Posterior cingulate gyrus (tissue), 11 donors: ENCODE data around the gene PIK3C3.
"Not testable (repeated sequence)": the region's sequence is repeated elsewhere in the genome, so short reads cannot be mapped to it uniquely, and the experiment has no call there.

Experiments used
- DNase-seq, 10 donors: peaks; one replicate each; pipeline versions ENCODE4 v3.0.0 to v3.0.0-alpha.2; 2020 to 2021; ENCODE audit warnings: mixed read lengths in 3 of 10
- intact Hi-C: fragments of 100-400 bp; cut with DNase I; formaldehyde crosslinking; loops from one replicate; pipeline ENCODE4 v1.15.1; 2023

PIK3C3 gene

GRCh38 chr18:42112147-42112546 is 157.1 kb downstream of the PIK3C3 start:
- intact Hi-C loops: loop anchor here (5.0 to 10.0 kb wide), 3 partner anchors 1160 to 1455 kb away; no protein-coding TSS in a partner anchor
- DNase-seq: not testable (repeated sequence)

DNA sequence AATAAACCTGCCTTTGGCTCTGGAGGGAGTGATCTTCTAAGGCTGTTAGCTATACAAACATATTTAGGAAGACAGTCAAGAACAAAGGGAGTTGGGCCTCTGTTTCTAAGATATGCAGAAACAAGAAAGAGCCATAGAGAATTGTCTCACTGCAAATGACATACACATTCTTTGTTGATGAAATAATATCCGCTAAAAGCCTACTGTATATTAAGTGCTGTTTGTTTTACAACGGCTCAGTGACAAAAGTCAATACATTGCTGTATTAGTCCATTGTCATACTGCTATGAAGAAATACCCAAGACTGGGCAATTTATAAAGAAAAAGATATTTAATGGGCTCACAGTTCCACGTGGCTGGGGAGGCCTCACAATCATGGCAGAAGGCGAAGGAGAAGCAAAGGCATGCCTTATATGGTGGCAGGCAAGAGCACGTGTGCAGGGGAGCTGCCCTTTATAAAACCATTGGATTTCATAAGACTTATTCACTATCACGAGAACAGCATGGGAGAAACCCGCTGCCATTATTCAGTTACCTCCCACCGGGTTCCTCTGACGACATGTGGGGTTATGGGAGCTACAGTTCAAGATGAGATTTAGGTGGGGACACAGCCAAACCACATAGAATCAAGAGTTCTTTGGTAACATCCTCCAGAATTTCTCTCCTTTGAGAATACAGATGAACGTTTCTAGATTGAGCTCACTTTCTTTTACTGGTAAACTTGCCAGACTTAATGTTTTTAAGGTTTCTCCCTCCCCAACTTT is 157.8 kb downstream of the PIK3C3 start:
- intact Hi-C loops: loop anchor here (5.0 to 10.0 kb wide), 3 partner anchors 1159 to 1454 kb away; no protein-coding TSS in a partner anchor
- no peak for DNase-seq

DNA sequence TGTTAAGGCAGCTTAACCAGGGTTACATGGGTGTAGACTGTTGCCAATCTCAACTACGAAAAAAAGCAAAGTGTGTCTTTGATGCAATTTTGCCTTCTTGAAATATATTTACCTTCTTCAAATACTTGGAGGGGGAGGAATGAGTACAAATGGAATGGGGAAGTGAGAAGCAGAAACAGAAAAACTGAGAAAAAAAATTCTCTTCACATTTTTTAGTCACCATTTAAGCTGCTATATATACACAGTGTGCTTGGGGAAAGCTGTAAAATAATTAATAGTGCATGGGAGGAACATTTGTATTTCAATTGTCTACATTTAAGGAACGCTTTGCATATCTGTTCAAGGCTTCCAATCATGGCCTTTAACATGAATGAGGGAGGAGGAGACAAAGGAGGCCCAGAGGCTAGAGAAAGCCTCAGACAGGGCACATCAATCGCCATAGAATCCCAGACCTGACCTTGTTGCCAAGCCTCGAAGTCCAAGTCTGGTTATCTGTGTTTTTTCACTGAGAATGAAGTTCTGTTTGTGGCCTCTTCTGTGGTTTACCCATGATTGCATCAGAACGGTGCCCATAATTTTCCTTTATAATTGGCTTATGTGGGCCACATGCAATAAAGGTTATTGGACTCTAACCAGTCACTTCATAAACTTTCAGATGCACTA is 158.6 kb downstream of the PIK3C3 start:
- DNase-seq: no peak
- intact Hi-C loops: loop anchor here (1.0 to 10.0 kb wide), 5 partner anchors 60 to 1454 kb away; no protein-coding TSS in a partner anchor

- intact Hi-C loops: loop anchor here (1.0 to 10.0 kb wide), 5 partner anchors 61 to 1453 kb away; no protein-coding TSS in a partner anchor
- peak; percentile 20 to 91 (median 68) for DNase-seq
Observed at GRCh38 chr18:42114310-42114943, 159.4 kb downstream of the PIK3C3 start.

GRCh38 chr18:42126586-42126985 is 171.6 kb downstream of the PIK3C3 start:
- DNase-seq: no peak
- intact Hi-C loops: no loop called here

DNA sequence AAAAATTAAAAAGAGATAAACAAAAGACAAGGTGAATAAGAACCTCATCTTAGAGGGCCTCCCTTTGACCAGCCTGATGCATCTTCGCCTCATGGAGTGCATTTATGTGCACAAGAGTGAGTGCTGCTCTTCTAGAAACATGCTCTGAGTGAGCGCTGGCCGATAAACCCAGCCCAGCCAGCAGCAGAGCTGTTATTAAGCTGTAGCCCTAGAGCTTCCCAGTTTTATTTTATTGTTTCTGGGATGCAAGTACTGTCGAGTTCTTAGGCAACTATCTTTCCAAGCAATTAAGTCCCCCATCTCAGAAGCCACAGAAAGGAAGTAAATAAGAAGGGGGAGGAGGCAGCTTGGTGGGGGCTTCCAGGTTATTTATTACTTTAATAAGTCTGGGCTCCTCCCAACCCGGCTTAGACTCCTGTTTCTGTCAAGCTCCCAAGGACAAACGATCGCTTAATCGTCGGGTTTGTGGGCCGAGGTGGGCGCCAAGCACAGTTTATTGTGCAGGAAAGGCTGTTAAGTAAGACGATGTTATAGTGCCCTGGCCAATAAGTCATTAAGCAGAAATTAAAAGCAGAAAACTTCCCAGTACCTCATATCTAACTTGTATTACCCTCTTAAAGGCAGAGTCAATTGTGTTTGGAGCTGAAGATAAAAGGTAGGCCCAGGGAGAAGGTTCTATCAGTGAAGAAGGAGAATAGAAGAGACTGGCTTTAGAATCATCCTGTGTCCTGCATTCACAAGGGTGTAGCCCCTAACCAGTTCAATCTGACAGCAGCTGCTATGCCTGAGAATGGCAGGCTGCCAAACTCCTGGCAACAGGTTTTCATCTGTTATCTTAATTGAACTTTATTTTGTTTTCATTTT is 176.3 kb downstream of the PIK3C3 start:
- DNase-seq: no peak
- intact Hi-C loops: no loop called here

GRCh38 chr18:42131930-42132244 is 176.9 kb downstream of the PIK3C3 start:
- intact Hi-C loops: no loop called here
- no peak for DNase-seq
